Mesothelial cell of epicardium (in vitro differentiated cells): Measurements from ENCODE around the gene BAZ1B. TPM values are rescaled to one million over a fixed set of nuclear protein-coding genes. Genes with fewer than 3 reads are reported as not detected.
A peak's percentile ranks its signal among the peaks of the same experiment; 100 is the strongest.

Source experiments
- DNase-seq, 2 experiments: peaks; one replicate each; pipeline ENCODE4 v3.0.0; 2021; ENCODE audit warnings: low spot score in 2 of 2; ENCODE audit not compliant: unreplicated experiment in 2 of 2
- H3K27ac Mint-ChIP-seq: 2 replicates; pipeline ENCODE4 v1.8.0; 2021; ENCODE audit warnings: mixed read lengths
- H3K27me3 Mint-ChIP-seq: 2 replicates; pipeline ENCODE4 v1.8.0; 2021; ENCODE audit warnings: low read depth, mixed read lengths
- H3K36me3 Mint-ChIP-seq: 2 replicates; pipeline ENCODE4 v1.8.0; 2021; ENCODE audit warnings: mixed read lengths
- H3K4me1 Mint-ChIP-seq: 2 replicates; pipeline ENCODE4 v1.8.0; 2021; ENCODE audit warnings: mixed read lengths
- H3K4me3 Mint-ChIP-seq: 2 replicates; pipeline ENCODE4 v1.8.0; 2021; ENCODE audit warnings: mild to moderate bottlenecking, moderate library complexity, mixed read lengths
- H3K9me3 Mint-ChIP-seq: 2 replicates; pipeline ENCODE4 v1.8.0; 2021; ENCODE audit warnings: mixed read lengths
- CTCF ChIP-seq: fragments of 200-600 bp; sonication (generic); IDR thresholded peaks from one replicate; pipeline ENCODE4 v1.5.0; 2021; ENCODE audit warnings: antibody characterized with exemption; ENCODE audit not compliant: unreplicated experiment
- total RNA-seq: library from RNA; stranded (reverse); gene quantifications from 3 replicates; pipeline ENCODE4 v1.2.1, GENCODE V29; 2021

Gene BAZ1B
- total RNA-seq, 1 donor from 2014 or later = 77.8 TPM

- H3K27me3 Mint-ChIP-seq = no peaks in the 10 kb centered on the region
- peaks cover 32% of the 10 kb centered on the region for H3K36me3 Mint-ChIP-seq
- H3K4me1 Mint-ChIP-seq = no peaks in the 10 kb centered on the region
- no peak overlapping the region for H3K4me3 Mint-ChIP-seq
- peak overlapping the region; percentile 4 for H3K27ac Mint-ChIP-seq
- TF ChIP-seq CTCF = no peak
- no peaks in the 10 kb centered on the region for H3K9me3 Mint-ChIP-seq
- no peak for DNase-seq
Measured at GRCh38 chr7:73512018-73512780, 9.9 kb downstream of the BAZ1B start.

GRCh38 chr7:73509463-73509862, 12.6 kb downstream of the BAZ1B start:
- Mint-ChIP-seq H3K27ac (no peak overlapping the region), H3K27me3 (no peaks in the 10 kb centered on the region), H3K4me1 (no peaks in the 10 kb centered on the region), H3K9me3 (no peaks in the 10 kb centered on the region), H3K36me3 (peaks cover 35% of the 10 kb centered on the region), H3K4me3 (no peak overlapping the region)
- no peak for DNase-seq
- no peak for TF ChIP-seq CTCF

GRCh38 chr7:73507556-73507955, 14.5 kb downstream of the BAZ1B start:
- H3K36me3 Mint-ChIP-seq = peaks cover 47% of the 10 kb centered on the region
- H3K27me3 Mint-ChIP-seq = no peaks in the 10 kb centered on the region
- H3K4me3 Mint-ChIP-seq = no peak overlapping the region
- H3K9me3 Mint-ChIP-seq = no peaks in the 10 kb centered on the region
- no peaks in the 10 kb centered on the region for H3K4me1 Mint-ChIP-seq
- DNase-seq = no peak
- TF ChIP-seq CTCF = no peak
- no peak overlapping the region for H3K27ac Mint-ChIP-seq

GRCh38 chr7:73504920-73505319, 17.2 kb downstream of the BAZ1B start:
- Mint-ChIP-seq H3K4me3 (no peak overlapping the region), H3K9me3 (no peaks in the 10 kb centered on the region), H3K27me3 (no peaks in the 10 kb centered on the region), H3K4me1 (no peaks in the 10 kb centered on the region), H3K27ac (peak overlapping the region; percentile 23), H3K36me3 (peaks cover 44% of the 10 kb centered on the region)
- TF ChIP-seq CTCF = no peak
- no peak for DNase-seq

- Mint-ChIP-seq H3K27me3 (no peaks in the 10 kb centered on the region), H3K9me3 (no peaks in the 10 kb centered on the region), H3K36me3 (peaks cover 41% of the 10 kb centered on the region), H3K4me3 (no peak overlapping the region), H3K4me1 (no peaks in the 10 kb centered on the region), H3K27ac (no peak overlapping the region)
- no peak for TF ChIP-seq CTCF
- DNase-seq = no peak
Measured at GRCh38 chr7:73504017-73504416, 18.1 kb downstream of the BAZ1B start.
